Fibroblast of mammary gland (primary cell): Measurements from ENCODE around the gene PODXL2.

Source experiments
- DNase-seq: peaks from one replicate; pipeline ENCODE4 v3.0.0-alpha.2; 2010; ENCODE audit warnings: low read depth
- H3K4me3 ChIP-seq: 2 replicates; pipeline ENCODE4 v1.5.1; 2011; ENCODE audit warnings: low read depth, mild to moderate bottlenecking, low read length, moderate library complexity; ENCODE audit not compliant: control insufficient read depth
- TF ChIP-seq, protein P1 (sequence below): conservative IDR thresholded peaks from 2 replicates; pipeline ENCODE4 v1.5.1; 2011; ENCODE audit warnings: low read depth, low read length, inconsistent platforms; ENCODE audit not compliant: control insufficient read depth, insufficient read depth

PODXL2 gene

DNA sequence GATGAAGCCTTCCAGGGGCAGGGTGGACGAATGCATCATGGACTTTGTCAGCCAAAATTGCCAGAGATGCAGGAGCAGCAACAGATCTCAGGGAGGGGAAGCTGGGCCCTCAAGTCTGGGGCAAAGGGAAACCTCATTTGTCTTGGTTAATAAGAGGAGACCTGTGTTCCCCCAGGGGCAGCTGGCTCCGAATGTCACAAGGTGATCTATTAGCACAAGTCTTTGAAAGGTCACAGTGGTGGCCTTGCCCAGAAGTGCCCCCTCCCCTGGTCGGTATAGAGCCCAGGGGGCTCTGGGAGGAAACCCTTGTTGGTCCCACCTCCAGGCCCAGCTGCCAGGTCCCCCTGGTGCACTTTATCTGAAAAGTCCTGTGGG lies 89.9 kb downstream of the PODXL2 start:
- TF ChIP-seq, protein P1, sequence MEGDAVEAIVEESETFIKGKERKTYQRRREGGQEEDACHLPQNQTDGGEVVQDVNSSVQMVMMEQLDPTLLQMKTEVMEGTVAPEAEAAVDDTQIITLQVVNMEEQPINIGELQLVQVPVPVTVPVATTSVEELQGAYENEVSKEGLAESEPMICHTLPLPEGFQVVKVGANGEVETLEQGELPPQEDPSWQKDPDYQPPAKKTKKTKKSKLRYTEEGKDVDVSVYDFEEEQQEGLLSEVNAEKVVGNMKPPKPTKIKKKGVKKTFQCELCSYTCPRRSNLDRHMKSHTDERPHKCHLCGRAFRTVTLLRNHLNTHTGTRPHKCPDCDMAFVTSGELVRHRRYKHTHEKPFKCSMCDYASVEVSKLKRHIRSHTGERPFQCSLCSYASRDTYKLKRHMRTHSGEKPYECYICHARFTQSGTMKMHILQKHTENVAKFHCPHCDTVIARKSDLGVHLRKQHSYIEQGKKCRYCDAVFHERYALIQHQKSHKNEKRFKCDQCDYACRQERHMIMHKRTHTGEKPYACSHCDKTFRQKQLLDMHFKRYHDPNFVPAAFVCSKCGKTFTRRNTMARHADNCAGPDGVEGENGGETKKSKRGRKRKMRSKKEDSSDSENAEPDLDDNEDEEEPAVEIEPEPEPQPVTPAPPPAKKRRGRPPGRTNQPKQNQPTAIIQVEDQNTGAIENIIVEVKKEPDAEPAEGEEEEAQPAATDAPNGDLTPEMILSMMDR, result no peak
- no peak for DNase-seq
- no peak overlapping the region for H3K4me3 ChIP-seq

DNA sequence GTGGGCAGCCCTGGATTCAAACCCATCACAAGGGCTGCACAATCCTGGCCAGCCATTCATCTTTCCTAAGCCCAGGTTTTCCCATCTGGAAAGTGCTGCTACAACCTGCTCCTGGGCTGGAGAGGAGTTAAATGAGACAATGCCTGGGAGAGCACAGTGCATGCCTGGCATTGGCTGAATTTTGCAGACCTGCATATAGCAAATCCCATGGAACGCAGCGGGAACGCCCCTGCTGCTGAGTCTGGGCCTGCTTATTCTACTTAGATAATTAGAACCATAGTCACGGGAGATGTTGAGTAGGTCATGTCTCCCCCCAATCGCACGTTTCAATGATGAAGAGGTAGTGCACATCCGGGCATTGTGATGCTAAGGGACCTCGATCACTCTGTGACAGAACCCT lies 90.4 kb downstream of the PODXL2 start:
- TF ChIP-seq, protein P1, result no peak

DNA sequence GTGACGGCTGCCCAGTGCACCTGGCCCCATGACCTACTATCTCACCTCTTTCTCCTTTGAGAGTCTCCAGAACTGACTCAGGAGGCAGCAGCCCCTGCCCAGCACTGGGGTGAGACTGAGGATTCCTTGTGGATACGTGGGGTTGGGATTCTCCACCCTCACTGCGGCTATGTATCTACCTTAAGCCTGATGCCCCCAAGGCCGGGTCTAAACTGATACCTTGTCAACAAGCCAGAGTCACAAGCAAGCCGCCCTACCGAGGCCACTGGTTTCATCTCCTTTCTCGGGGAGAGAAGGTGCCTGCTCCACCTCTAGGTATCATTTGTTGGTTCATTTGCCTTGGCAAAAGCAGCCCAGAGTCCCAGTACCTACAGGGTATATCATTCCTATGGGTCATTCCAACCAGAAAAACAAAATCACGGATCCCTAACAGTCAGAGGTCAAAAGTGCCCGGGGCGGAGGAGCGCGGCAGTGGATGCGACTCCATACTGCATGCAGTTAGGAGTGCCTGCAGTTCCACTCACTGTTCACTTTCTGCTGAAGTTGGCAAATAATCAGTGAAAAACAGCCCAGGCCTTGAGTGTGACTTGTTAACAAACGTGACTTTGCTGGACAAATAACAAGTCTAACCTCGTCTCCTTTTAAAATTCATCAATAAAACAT lies 91.3 kb downstream of the PODXL2 start:
- H3K4me3 ChIP-seq, result no peak overlapping the region
- DNase-seq, result no peak
- TF ChIP-seq, protein P1, result no peak

More for the DNA sequence above, 90.4 kb downstream of the PODXL2 start:
- no peak for DNase-seq
- no peak overlapping the region for H3K4me3 ChIP-seq

DNA sequence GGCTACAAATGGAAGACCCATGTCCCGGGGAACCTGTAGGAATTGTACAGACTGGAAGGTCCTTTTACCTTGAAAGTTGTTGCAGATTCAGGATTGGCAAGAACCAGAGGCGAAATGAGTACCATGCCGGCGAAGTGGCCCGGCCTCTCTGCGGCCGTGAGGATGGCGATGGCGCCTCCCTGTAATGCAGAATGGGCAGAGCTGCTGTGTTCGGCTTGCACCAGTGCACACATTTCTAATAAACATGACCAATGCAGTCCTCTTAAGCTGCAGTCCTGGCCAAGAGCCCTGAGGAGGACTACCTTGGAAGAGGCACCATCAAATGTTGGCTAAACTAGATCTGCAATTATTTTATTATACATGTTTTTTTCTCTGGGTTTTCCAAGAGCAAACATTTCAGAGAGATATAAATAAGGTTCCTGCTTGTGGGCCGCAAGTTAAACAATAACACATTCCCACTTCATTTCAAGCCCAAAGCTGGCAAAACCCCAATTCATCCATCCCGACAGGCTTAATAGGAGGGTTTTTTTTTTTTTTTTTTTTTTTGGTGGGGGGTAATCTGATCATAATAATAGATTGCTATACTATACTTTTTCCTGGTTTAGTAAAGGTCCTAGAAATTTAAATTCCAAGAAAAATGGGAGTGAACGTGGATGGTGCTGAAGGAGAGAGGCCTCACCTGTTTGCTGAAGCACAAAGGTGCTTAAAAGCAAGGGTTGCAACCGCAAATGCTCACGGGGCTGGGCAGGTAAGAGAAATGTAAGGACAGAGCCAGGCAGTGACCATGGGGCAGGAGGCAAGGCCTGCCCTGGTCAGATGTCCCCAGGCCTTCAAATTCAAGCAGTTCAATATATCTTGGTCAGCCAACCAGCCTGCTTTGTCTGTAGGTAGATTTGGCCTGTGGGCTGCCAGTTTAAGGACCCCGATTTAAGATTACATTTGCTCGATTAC lies 92.3 kb downstream of the PODXL2 start:
- DNase-seq, result no peak
- H3K4me3 ChIP-seq, result no peak overlapping the region
- TF ChIP-seq, protein P1, result no peak

DNA sequence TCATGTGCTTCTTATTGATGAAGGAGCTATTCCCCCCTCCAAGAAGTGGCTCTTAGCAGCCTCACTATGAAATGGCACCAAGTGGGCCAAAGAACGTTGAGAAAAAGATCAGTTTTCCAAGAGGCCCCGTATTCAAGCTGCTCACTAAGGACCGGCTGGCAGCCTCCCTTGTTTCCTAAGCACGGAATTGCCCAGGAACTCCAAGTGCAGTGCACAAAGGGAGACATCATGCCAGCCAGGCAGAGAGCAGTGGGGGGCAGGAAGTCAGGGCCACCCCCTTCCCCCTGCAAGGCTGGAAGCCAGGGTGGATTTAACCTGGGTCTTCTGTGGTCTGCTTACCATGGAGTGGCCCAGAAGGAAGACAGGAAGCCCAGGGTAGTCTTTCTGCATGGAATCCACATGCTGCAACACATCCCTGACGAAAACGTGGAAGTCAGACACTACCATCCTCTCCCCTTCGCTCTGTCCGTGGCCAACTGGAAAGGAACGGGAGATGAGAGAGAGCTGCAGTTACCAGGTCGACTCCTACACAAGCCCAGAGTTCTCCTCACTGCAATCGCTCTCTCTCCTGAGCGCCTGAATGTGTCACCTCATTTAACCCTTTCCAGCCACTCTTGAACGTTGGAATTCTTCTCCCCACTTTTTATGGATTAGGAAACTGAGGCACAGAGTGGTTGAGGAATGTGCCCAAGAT lies 93.3 kb downstream of the PODXL2 start:
- TF ChIP-seq, protein P1, result no peak
- no peak for DNase-seq
- H3K4me3 ChIP-seq, result no peak overlapping the region
